DMS 273 (cell line): ENCODE measurements around the gene IL4R.
A peak's percentile ranks its signal among the peaks of the same experiment; 100 is the strongest.
"Not testable (repeated sequence)": the region's sequence is repeated elsewhere in the genome, so short reads cannot be mapped to it uniquely, and the experiment has no call there.

ENCODE experiments used
- DNase-seq: peaks from one replicate; lab custom pipeline; 2025; ENCODE audit not compliant: unreplicated experiment; lab: John Stamatoyannopoulos, UW

Gene IL4R

GRCh38 chr16:27401768-27402568 lies 88.2 kb downstream of the IL4R start, which contains the start of gene IL21R:
IL21R (plus strand) TSS chr16:27402174; CDS start chr16:27430072, 27,898 bp downstream.
- peak; percentile 69 for DNase-seq

GRCh38 chr16:27402569-27402963 lies 88.8 kb downstream of the IL4R start:
- DNase-seq, result no peak

DNA sequence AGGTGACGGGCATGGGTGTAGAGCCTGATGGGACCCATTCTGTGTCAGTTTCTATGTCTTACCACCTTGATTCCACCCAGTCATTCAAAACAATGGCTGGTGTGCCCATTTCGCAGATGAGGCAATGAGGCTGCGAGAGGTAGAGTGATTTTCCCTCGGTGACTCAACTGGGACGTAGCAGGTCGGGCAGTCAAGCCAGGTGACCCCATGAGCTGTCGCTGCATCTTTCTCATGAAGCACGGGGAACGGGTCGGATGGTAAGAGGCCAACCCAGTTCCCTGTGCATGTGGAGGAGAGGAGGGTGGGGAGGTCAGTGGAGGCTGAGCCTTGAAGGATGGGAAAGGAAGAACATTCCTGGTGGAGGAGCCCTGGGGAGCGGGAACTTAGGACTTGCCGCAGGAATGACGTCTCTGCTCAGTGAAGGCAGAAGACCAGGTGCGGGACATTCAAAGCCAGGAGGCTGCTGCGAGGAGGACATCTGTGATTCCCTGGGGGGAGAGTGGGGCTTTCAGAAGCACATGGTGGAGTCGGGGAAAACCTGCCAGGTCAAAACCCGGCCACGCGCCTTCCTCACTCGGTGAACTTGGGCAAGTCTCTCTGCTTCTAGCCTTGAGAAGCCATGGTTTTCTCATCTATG lies 89.3 kb downstream of the IL4R start:
- DNase-seq, result peak; percentile 42

GRCh38 chr16:27403601-27403992 lies 89.8 kb downstream of the IL4R start:
- no peak for DNase-seq

DNA sequence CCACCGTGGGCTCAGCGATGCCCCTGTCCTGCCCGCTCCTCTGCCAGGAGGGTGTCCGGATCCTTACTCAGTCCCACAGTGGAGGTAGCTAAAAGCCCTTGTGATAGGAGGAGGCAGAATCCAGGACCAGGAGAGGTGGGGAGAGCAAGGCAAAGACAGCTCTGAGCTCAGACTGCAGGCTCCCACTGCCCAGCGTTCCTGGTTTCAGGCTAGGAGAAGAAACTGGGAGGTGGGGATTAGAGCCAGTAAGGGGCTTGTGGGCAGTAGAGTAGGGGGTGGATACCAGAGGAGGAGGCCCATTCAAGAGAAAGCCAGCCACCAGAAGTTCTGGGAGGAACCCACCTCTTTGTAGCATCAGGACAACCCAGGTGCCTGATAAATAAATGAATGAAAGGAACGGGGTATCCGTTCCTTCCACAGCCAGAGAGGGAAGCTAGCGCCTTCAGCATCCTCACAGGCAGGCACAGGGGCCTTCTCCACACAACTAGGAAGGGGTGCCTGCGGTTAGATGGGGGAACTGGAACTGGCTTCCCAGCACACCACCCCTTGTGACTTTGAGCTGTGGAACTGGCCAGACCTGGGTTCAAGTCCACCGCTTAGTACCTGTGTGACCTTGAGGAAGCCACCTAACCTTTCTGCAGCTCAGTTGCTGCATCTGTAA lies 90.5 kb downstream of the IL4R start:
- DNase-seq, result no peak

DNA sequence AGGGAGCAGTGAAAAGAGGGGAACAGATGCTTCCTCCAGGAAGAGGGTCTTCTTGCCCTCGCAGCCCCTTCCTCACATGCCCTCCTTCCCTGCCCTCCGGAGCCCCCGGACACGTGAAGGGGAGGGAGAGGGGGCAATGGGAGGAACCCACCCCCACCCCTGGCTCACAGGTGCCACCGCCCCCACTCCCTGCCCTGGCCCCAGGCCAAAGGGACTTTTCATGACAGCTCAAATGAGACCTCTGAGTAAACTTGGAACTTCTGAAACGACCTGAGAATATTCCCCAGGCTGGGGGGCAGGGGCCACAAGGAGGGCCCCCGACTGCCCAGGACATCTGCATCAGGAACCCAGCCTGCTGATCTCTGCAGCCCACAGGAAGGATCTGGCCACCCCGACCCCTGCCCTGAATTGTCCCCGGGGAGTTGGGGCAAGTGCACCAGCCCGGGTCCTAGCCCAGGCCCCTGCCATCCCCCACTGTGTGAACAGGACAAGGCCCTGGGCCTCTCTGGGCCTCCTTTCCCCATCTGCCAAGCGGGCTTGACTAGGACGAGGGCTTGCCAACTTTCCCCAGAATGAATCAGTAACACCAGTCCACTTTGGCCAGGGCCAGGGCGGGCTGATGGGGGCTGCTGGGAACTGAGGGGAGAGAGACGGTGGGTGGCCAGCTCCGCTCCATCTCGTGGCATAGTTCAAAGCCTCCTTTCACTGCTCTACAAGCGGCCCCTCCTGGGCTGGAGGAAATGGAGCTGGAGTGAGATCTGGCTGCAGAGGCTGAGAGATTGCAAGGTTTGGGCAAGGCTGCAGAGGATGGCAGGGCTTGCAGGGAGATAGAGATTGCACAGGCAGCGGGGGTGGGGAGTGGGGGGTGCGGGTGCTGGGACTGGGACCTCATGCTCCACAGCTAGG lies 92.0 kb downstream of the IL4R start:
- DNase-seq, result no peak

DNA sequence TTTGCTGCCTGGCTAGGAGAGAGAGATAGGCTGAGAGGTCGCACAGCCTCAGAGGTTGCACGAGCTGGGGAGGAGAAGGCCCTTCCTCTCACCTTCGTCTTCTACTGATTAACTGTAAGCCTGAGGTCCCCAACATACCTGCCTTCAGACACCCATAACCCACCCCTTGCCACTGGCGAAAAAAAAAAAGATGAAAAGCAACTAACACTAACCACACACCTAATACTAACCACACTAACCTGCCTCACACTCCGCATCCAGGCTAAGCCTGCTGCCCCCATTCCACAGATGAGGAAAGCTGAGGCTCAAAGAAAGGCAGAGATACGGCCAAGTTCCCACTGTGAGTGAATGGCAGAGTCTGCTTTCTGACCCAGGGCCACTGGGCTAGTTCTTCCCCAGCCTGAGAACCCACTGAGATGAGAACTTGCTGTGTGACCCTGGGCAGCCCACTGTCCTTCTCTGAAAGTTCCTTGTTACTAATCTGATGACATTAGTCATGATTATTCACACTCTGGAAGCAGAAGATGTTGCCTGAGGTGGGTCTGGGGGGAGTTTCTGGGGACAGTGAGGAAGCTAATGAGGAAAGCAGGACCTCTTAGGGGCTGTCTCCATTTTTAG lies 92.8 kb downstream of the IL4R start:
- DNase-seq, result no peak

DNA sequence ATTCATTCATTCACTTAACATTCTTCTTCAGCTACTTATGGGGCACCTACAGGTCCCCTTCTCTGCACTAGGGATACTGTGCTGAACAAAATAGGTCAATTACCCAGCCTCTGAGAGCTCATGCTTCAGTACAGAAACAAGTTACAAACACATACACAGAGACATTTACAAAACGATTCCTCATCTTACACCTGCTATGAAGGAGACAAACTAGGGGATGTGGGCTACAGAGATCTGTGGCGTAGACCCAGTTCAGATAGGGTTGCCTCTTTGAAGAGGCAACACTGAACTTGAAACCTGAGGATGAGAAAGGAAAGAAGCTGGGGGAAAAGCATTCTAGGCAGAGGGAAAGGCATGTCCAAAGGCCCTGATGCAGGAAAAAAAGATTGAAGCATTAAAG lies 93.4 kb downstream of the IL4R start:
- no peak for DNase-seq

- DNase-seq, result no peak
Observed at GRCh38 chr16:27408012-27408601, 94.3 kb downstream of the IL4R start.

GRCh38 chr16:27408602-27409031 lies 94.8 kb downstream of the IL4R start:
- peak; percentile 72 for DNase-seq

- not testable (repeated sequence) for DNase-seq
Observed at GRCh38 chr16:27409958-27410357, 96.2 kb downstream of the IL4R start.

GRCh38 chr16:27410761-27411160 lies 97.0 kb downstream of the IL4R start:
- no peak for DNase-seq

- no peak for DNase-seq
Observed at GRCh38 chr16:27413956-27414355, 100.2 kb downstream of the IL4R start.
